ENCODE data around the gene FCRL6.
A peak's percentile ranks its signal among the peaks of the same experiment; 100 is the strongest.

FCRL6 gene

GRCh38 chr1:159800177-159800930, 1.8 kb upstream of the FCRL6 start:
- no peak for DNase-seq

GRCh38 chr1:159803956-159804689, 2.0 kb downstream of the FCRL6 start:
- no peak for DNase-seq

GRCh38 chr1:159804924-159805323, 2.8 kb downstream of the FCRL6 start:
- no peak for DNase-seq

GRCh38 chr1:159815926-159816325, 13.8 kb downstream of the FCRL6 start:
- DNase-seq: no peak

GRCh38 chr1:159817276-159818041, 15.3 kb downstream of the FCRL6 start:
- no peak for DNase-seq

- no peak for DNase-seq
These were observed 19.2 kb downstream of the FCRL6 start for GRCh38 chr1:159821171-159821867.

GRCh38 chr1:159823406-159823805, 21.2 kb downstream of the FCRL6 start:
- no peak for DNase-seq

- DNase-seq: no peak
These were observed 23.4 kb downstream of the FCRL6 start for GRCh38 chr1:159825564-159825963.

GRCh38 chr1:159826441-159827101, 24.4 kb downstream of the FCRL6 start, which contains the start of gene SLAMF8:
SLAMF8 (plus strand) TSS chr1:159826873; CDS start chr1:159826899, 26 bp downstream.
- DNase-seq: no peak

GRCh38 chr1:159827102-159827490, 24.9 kb downstream of the FCRL6 start:
- no peak for DNase-seq

GRCh38 chr1:159827549-159827948, 25.4 kb downstream of the FCRL6 start:
- no peak for DNase-seq

GRCh38 chr1:159828176-159828575, 26.0 kb downstream of the FCRL6 start:
- DNase-seq: no peak

GRCh38 chr1:159828581-159829272, 26.6 kb downstream of the FCRL6 start:
- no peak for DNase-seq

- DNase-seq: peak; percentile 52
These were observed 27.1 kb downstream of the FCRL6 start for GRCh38 chr1:159829273-159829634.

- no peak for DNase-seq
These were observed 27.8 kb downstream of the FCRL6 start for GRCh38 chr1:159829822-159830465.

GRCh38 chr1:159830722-159831121, 28.6 kb downstream of the FCRL6 start:
- no peak for DNase-seq

- DNase-seq: no peak
These were observed 29.4 kb downstream of the FCRL6 start for GRCh38 chr1:159831412-159832141.

GRCh38 chr1:159832309-159832708, 30.1 kb downstream of the FCRL6 start:
- no peak for DNase-seq

GRCh38 chr1:159835356-159835755, 33.2 kb downstream of the FCRL6 start:
- DNase-seq: no peak

- DNase-seq: no peak
These were observed 33.8 kb downstream of the FCRL6 start for GRCh38 chr1:159835862-159836525.
